K562 (cell line): ENCODE results near the gene IPO11. TPM values are rescaled to one million over a fixed set of nuclear protein-coding genes. Genes with fewer than 3 reads are reported as not detected.

Experiments used
- ATAC-seq: fragments of 200-7000 bp; cut with Tn5 transposase; 3 replicates; pipeline ENCODE4 v1.9.1; 2020; ENCODE audit warnings: moderate library complexity
- BruUV-seq: library from RNA; stranded (reverse); fragments of 400-500 nt; replicated peaks from 2 replicates; lab custom pipeline; 2021; lab: Mats Ljungman, UMichigan
- CTCF ChIA-PET: fragments of 300-600 bp; formaldehyde crosslinking; extraction: SDS; loops from one replicate; lab custom pipeline; 2021; ENCODE audit warnings: low intra/inter-chr PET ratio; lab: Yijun Ruan, JAX
- POLR2A ChIA-PET: fragments of 300-600, 350-650 bp; sonication (Branson Sonifier 250); formaldehyde crosslinking; extraction: SDS; loops from one replicate; lab custom pipeline; 2021; ENCODE audit warnings: antibody characterized with exemption, inconsistent platforms; lab: Yijun Ruan, JAX
- DNase-seq, 4 experiments: peaks; one replicate each; pipeline versions ENCODE4 v3.0.0 to v3.0.0-alpha.2; 2011 to 2018; ENCODE audit warnings: low spot score in 3 of 4, mixed read lengths in 3 of 4; ENCODE audit errors: extremely low read depth in 1 of 4
- FAIRE-seq: peaks from 2 replicates; lab custom pipeline; 2011; peaks lifted over from hg19 to GRCh38; lab: Jason Lieb, UNC
- H2AFZ ChIP-seq: 2 replicates; pipeline ENCODE4 v1.6.0; 2011; ENCODE audit warnings: low read depth, low read length, control low read depth, inconsistent platforms
- H3K27ac ChIP-seq: fragments of 200-600 bp; 3 replicates; pipeline ENCODE4 v1.8.0; 2011; ENCODE audit warnings: low read depth, mild to moderate bottlenecking, control low read depth, inconsistent platforms, low read length, moderate library complexity, mixed read lengths; ENCODE audit errors: extremely low read depth
- H3K27me3 ChIP-seq, 2 experiments: fragments of 300-600 bp in 1 of 2; 2 replicates in 1 of 2; 3 replicates in 1 of 2; pipeline versions ENCODE4 v1.6.0 to v1.8.0; 2011; ENCODE audit warnings: inconsistent platforms in 2 of 2, low read length in 2 of 2, mild to moderate bottlenecking in 1 of 2, mixed read lengths in 1 of 2, moderate library complexity in 1 of 2; ENCODE audit not compliant: control insufficient read depth in 2 of 2, insufficient read depth in 2 of 2
- H3K36me3 ChIP-seq: fragments of 300-600 bp; 3 replicates; pipeline ENCODE4 v1.8.0; 2011; ENCODE audit warnings: mild to moderate bottlenecking, low read length, inconsistent platforms; ENCODE audit not compliant: control insufficient read depth, insufficient read depth
- H3K4me1 ChIP-seq, 2 experiments: fragments of 200-600 bp in 1 of 2; replicated peaks in 1 of 2; 2 replicates in 1 of 2; 3 replicates in 1 of 2; pipeline versions ENCODE4 v1.5.1 to v1.8.0; 2011; ENCODE audit warnings: inconsistent platforms in 2 of 2, low read length in 2 of 2, mild to moderate bottlenecking in 1 of 2, mixed read lengths in 1 of 2, moderate library complexity in 1 of 2; ENCODE audit not compliant: control insufficient read depth in 2 of 2, insufficient read depth in 2 of 2
- H3K4me2 ChIP-seq: 2 replicates; pipeline ENCODE4 v1.6.1; 2011; ENCODE audit warnings: low read length, control low read depth, inconsistent platforms, mixed read lengths; ENCODE audit not compliant: insufficient read depth
- H3K4me3 ChIP-seq: fragments of 200-600 bp; sonication (generic), shearing (Covaris generic); 2 replicates; pipeline ENCODE4 v1.5.1; 2016; ENCODE audit warnings: control low read depth, inconsistent platforms
- H3K79me2 ChIP-seq: fragments of 200-600 bp; 3 replicates; pipeline ENCODE4 v1.8.0; 2011; ENCODE audit warnings: low read length, inconsistent platforms; ENCODE audit not compliant: control insufficient read depth, insufficient read depth
- H3K9ac ChIP-seq, 2 experiments: 2 replicates each; pipeline versions ENCODE4 v1.6.0 to v1.6.1; 2011; ENCODE audit warnings: low read depth in 2 of 2, low read length in 2 of 2, control low read depth in 1 of 2, inconsistent platforms in 1 of 2, mild to moderate bottlenecking in 1 of 2, mixed read lengths in 1 of 2; ENCODE audit not compliant: insufficient read depth in 1 of 2
- H3K9me1 ChIP-seq: one replicate; pipeline ENCODE4 v1.6.0; 2011; ENCODE audit warnings: inconsistent platforms, mild to moderate bottlenecking, low read length, moderate library complexity; ENCODE audit not compliant: control insufficient read depth, insufficient read depth
- H3K9me3 ChIP-seq: replicated peaks from 2 replicates; pipeline ENCODE4 v1.5.1; 2011; ENCODE audit warnings: low read depth, low read length, inconsistent platforms; ENCODE audit not compliant: control insufficient read depth, insufficient read depth
- H4K20me1 ChIP-seq: replicated peaks from 2 replicates; pipeline ENCODE4 v1.6.1; 2011; ENCODE audit warnings: low read length, inconsistent platforms, mixed read lengths; ENCODE audit not compliant: control insufficient read depth, insufficient read depth
- BRD9 ChIP-seq: fragments of 450-650 bp; IDR thresholded peaks from 2 replicates; pipeline ENCODE4 v1.6.1; 2018; ENCODE audit warnings: low read depth; ENCODE audit not compliant: partially characterized antibody
- CBFA2T2 ChIP-seq: fragments of 450-650 bp; conservative IDR thresholded peaks from 2 replicates; pipeline ENCODE4 v1.6.1; 2017; ENCODE audit warnings: mild to moderate bottlenecking
- CBX5 ChIP-seq: IDR thresholded peaks from 2 replicates; pipeline ENCODE4 v1.6.1; 2014; ENCODE audit warnings: low read depth, borderline replicate concordance
- CCNT2 ChIP-seq: IDR thresholded peaks from 2 replicates; pipeline ENCODE4 v1.6.1; 2011; ENCODE audit warnings: borderline replicate concordance, low read depth, mild to moderate bottlenecking, moderate library complexity, mixed read lengths, low read length; ENCODE audit not compliant: insufficient read length; ENCODE audit errors: extremely low read depth
- FOS ChIP-seq: IDR thresholded peaks from 3 replicates; pipeline ENCODE4 v1.6.1; 2011; ENCODE audit not compliant: insufficient read length; ENCODE audit errors: extremely low read depth
- FOXA1 ChIP-seq: fragments of 450-650 bp; IDR thresholded peaks from 2 replicates; pipeline ENCODE4 v1.6.1; 2016; ENCODE audit warnings: mild to moderate bottlenecking, borderline replicate concordance
- HNRNPLL ChIP-seq: fragments of 200-400 bp; formaldehyde crosslinking; IDR thresholded peaks from 2 replicates; pipeline ENCODE4 v1.6.1; 2017; ENCODE audit warnings: low read length, low read depth, mild to moderate bottlenecking; ENCODE audit not compliant: poor library complexity, severe bottlenecking
- ILK ChIP-seq: fragments of 450-650 bp; IDR thresholded peaks from 2 replicates; pipeline ENCODE4 v1.6.1; 2016; ENCODE audit warnings: missing genetic modification characterization, low read depth, mild to moderate bottlenecking, missing compliant biosample characterization, moderate library complexity, borderline replicate concordance
- MAZ ChIP-seq, 2 experiments: fragments of 450-650 bp in 1 of 2; sonication (generic) in 1 of 2; formaldehyde crosslinking; IDR thresholded peaks in 1 of 2; conservative IDR thresholded peaks in 1 of 2; 2 replicates each; pipeline versions ENCODE4 v1.4.0 to v1.5.0; 2020; ENCODE audit warnings: mild to moderate bottlenecking in 1 of 2, missing genetic modification reagents in 1 of 2
- NFIX ChIP-seq: fragments of 250-450 bp; sonication (Bioruptor Pico); IDR thresholded peaks from 2 replicates; pipeline ENCODE4 v1.4.0; 2020; ENCODE audit warnings: low read depth, mild to moderate bottlenecking, moderate library complexity
- PHF8 ChIP-seq: fragments of 200-600 bp; sonication (generic); IDR thresholded peaks from 2 replicates; pipeline ENCODE4 v1.6.1; 2012; ENCODE audit warnings: mixed run types, mild to moderate bottlenecking, inconsistent platforms, low read length, moderate library complexity, borderline replicate concordance
- TCF7L2 ChIP-seq: fragments of 150-350 bp; IDR thresholded peaks from 2 replicates; pipeline ENCODE4 v1.6.1; 2016; ENCODE audit warnings: low read depth, mild to moderate bottlenecking, low read length, moderate library complexity
- ZNF212 ChIP-seq: fragments of 450-650 bp; formaldehyde crosslinking; IDR thresholded peaks from 2 replicates; pipeline ENCODE4 v1.4.0; 2020; ENCODE audit warnings: mild to moderate bottlenecking
- ZNF23 ChIP-seq: fragments of 250-450 bp; sonication (Bioruptor Pico); IDR thresholded peaks from 2 replicates; pipeline ENCODE4 v1.4.0; 2020; ENCODE audit warnings: mild to moderate bottlenecking
- WGBS: fragments of 100-300 bp; shearing (Covaris generic); methylation state at CpG from one replicate; pipeline ENCODE4 v1.1.6; 2016; ENCODE audit warnings: low coverage, mixed read lengths; ENCODE audit not compliant: insufficient coverage; ENCODE audit errors: missing lambda C conversion rate; 5-methylcytosine and 5-hydroxymethylcytosine counted together
- in situ Hi-C: fragments of 300-500 bp; cut with MboI; formaldehyde crosslinking; loops from 4 replicates; pipeline ENCODE4 v1.15.0; 2018; ENCODE audit warnings: inconsistent platforms, mixed read lengths
- intact Hi-C: fragments of 100-400 bp; cut with micrococcal nuclease; formaldehyde crosslinking; loops from 2 replicates; pipeline ENCODE4 v1.14.2; 2022
- polyA plus RNA-seq, 8 experiments: library from polyadenylated mRNA; depleted of rRNA in 4 of 8; stranded (reverse) in 5 of 8; unstranded in 3 of 8; fragments of >200 nt; fragmentation: Nextera tagmentation in 2 of 8; fragmentation: Illumina TruSeq in 1 of 8; extraction: Ambion mirVana in 2 of 8; extraction: Trizol in 1 of 8; gene quantifications; 2 replicates each; pipeline versions ENCODE4 v1.2.1 to v1.2.3, GENCODE V29; 2011 to 2014; ENCODE audit warnings: inconsistent platforms in 1 of 8, missing spikeins in 1 of 8
- total RNA-seq, 7 experiments: library from RNA; depleted of rRNA in 6 of 7; stranded (reverse); fragments of >200 nt in 6 of 7; fragmentation: Illumina TruSeq in 2 of 7; extraction: Trizol in 2 of 7; gene quantifications; 2 replicates each; pipeline versions ENCODE4 v1.2.1 to v1.2.3, GENCODE V29; 2011 to 2021; ENCODE audit warnings: low replicate concordance in 1 of 7
- TF ChIP-seq, protein P1 (sequence below): fragments of 150-350 bp; IDR thresholded peaks from 2 replicates; pipeline ENCODE4 v1.6.1; 2014; ENCODE audit warnings: low read depth, mild to moderate bottlenecking, low read length, borderline replicate concordance

IPO11 gene
- total and polyA plus RNA-seq, 9 of the 15 experiments (the other 6 are each of a cell fraction or from before 2014, with no cell fraction given): 38.7 to 96.0 (median 70.9) TPM

DNA sequence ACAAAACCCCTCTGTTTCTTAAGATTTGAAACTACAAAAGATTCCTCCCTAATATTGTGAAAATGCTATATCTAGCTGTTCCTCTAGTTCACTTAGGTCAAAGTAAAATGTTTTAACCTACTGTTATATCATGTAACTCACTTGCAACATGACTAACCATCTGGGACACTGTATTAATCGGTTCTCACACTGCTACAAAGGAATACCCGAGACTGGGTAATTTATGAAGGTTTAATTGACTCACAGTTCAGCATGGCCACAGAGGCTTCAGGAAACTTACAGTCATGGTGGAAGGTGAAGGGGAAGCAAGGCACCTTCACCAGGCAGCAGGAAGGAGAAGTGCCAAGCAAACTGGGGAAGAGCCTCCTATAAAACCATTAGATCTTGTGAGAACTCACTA is 43.5 kb upstream of the IPO11 start:
- ChIA-PET CTCF (no interaction called here), POLR2A (interaction anchor here (1.0 to 1.3 kb wide), 3 partner anchors 10 to 36 kb away, joined by 3 to 4 read pairs (median 3); no protein-coding TSS in a partner anchor)
- in situ Hi-C loops: no loop called here
- H4K20me1 ChIP-seq: no peaks in the 10 kb centered on the region
- H3K27me3 ChIP-seq: no peaks in the 10 kb centered on the region
- H3K9me3 ChIP-seq: no peaks in the 10 kb centered on the region
- H2AFZ ChIP-seq: no peak overlapping the region
- H3K9me1 ChIP-seq: no peaks in the 10 kb centered on the region
- DNase-seq (no peak), FAIRE-seq (no peak), ATAC-seq (no peak)
- H3K9ac ChIP-seq: no peak overlapping the region
- H3K4me1 ChIP-seq: no peaks in the 10 kb centered on the region
- H3K36me3 ChIP-seq: peaks cover 79% of the 10 kb centered on the region
- no peak overlapping the region for H3K27ac ChIP-seq
- intact Hi-C loops: no loop called here
- BruUV-seq: no TSS peak
- no peaks in the 10 kb centered on the region for H3K79me2 ChIP-seq
- H3K4me2 ChIP-seq: no peak overlapping the region
- 96% methylated on average over 2 of the region's 2 CpGs for WGBS
- TF ChIP-seq ZNF212 (CRISPR knock-in tag) (no peak), ILK (tag) (no peak), MAZ (CRISPR knock-in tag; conservative IDR thresholded peaks at IDR 0.05 in 1 of 2, IDR thresholded peaks at IDR 0.05 in 1 of 2) (no peak), CBFA2T2 (no peak), NFIX (no peak), ZNF23 (no peak), PHF8 (no peak), CCNT2 (no peak), FOS (no peak), CBX5 (no peak), FOXA1 (no peak), BRD9 (no peak), HNRNPLL (no peak), TCF7L2 (no peak)
- TF ChIP-seq, protein P1, sequence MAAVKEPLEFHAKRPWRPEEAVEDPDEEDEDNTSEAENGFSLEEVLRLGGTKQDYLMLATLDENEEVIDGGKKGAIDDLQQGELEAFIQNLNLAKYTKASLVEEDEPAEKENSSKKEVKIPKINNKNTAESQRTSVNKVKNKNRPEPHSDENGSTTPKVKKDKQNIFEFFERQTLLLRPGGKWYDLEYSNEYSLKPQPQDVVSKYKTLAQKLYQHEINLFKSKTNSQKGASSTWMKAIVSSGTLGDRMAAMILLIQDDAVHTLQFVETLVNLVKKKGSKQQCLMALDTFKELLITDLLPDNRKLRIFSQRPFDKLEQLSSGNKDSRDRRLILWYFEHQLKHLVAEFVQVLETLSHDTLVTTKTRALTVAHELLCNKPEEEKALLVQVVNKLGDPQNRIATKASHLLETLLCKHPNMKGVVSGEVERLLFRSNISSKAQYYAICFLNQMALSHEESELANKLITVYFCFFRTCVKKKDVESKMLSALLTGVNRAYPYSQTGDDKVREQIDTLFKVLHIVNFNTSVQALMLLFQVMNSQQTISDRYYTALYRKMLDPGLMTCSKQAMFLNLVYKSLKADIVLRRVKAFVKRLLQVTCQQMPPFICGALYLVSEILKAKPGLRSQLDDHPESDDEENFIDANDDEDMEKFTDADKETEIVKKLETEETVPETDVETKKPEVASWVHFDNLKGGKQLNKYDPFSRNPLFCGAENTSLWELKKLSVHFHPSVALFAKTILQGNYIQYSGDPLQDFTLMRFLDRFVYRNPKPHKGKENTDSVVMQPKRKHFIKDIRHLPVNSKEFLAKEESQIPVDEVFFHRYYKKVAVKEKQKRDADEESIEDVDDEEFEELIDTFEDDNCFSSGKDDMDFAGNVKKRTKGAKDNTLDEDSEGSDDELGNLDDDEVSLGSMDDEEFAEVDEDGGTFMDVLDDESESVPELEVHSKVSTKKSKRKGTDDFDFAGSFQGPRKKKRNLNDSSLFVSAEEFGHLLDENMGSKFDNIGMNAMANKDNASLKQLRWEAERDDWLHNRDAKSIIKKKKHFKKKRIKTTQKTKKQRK: no peak
- H3K4me3 ChIP-seq: no peak overlapping the region
